Measurements from ENCODE around the gene RABL3. TPM values are rescaled to one million over a fixed set of nuclear protein-coding genes. Genes with fewer than 3 reads are reported as not detected.

RABL3 gene
- total RNA-seq, 2 experiments from 2014 or later = 28.8 to 37.1 TPM

DNA sequence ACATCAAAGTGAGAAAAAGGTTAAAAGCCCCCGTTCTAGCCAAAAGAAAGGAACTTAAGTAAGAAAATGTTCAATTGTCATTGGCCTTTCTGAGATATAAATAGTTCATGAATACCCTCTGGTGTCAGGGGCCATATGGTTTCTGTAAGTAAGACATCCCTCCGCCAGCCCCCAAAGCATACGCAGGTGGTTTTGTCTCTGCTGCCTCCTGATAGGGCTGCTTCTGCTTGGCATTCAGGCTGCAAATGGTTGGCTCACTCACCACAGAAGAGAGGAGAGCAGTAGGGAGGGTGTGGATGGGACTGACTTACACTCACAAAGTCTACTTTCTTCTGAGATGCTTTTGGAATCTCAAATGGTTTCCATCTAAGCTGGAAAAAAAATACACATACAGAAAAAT lies 90.0 kb downstream of the RABL3 start:
- POLR2A ChIA-PET = interaction anchor here (1.0 kb wide), 1 partner anchor 116 kb away, joined by 3 read pairs; no protein-coding TSS in a partner anchor
- Mint-ChIP-seq H3K27ac (no peak overlapping the region), H3K36me3 (ENCODE audit: low read depth) (no peaks in the 10 kb centered on the region), H3K9me3 (no peaks in the 10 kb centered on the region), H3K4me1 (ENCODE audit: low read depth) (no peaks in the 10 kb centered on the region), H3K4me3 (no peak overlapping the region), H3K27me3 (no peaks in the 10 kb centered on the region)
- CTCF ChIA-PET = interaction anchor here (0.8 kb wide), 1 partner anchor 91 kb away, joined by 3 read pairs; no protein-coding TSS in a partner anchor
- no peak for DNase-seq
- intact Hi-C loops (cut with micrococcal nuclease) = no loop called here
- ATAC-seq = no peak
- TF ChIP-seq, protein P1, sequence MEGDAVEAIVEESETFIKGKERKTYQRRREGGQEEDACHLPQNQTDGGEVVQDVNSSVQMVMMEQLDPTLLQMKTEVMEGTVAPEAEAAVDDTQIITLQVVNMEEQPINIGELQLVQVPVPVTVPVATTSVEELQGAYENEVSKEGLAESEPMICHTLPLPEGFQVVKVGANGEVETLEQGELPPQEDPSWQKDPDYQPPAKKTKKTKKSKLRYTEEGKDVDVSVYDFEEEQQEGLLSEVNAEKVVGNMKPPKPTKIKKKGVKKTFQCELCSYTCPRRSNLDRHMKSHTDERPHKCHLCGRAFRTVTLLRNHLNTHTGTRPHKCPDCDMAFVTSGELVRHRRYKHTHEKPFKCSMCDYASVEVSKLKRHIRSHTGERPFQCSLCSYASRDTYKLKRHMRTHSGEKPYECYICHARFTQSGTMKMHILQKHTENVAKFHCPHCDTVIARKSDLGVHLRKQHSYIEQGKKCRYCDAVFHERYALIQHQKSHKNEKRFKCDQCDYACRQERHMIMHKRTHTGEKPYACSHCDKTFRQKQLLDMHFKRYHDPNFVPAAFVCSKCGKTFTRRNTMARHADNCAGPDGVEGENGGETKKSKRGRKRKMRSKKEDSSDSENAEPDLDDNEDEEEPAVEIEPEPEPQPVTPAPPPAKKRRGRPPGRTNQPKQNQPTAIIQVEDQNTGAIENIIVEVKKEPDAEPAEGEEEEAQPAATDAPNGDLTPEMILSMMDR (IDR thresholded peaks at IDR 0.05) = no peak

DNA sequence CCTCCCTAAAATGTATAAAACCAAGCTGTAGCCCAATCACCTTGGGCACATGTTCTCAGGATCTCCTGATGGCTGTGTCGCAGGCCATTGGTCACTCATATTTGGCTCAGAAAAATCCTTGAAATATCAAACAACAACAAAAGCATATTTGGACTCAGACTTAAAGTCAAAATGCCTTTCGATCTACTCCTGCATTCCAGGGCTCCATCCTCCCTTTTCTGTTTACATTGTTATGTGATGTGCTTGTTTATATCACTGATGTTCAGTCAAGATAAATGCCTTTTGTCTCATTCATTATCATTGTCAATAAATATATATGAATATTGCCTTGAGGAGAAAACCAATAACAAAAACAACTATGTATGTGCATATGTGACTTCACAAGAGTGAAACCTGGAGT lies 92.0 kb downstream of the RABL3 start:
- ATAC-seq = no peak
- H3K27ac Mint-ChIP-seq = no peak overlapping the region
- POLR2A ChIA-PET = no interaction called here
- H3K36me3 Mint-ChIP-seq (ENCODE audit: low read depth) = no peaks in the 10 kb centered on the region
- H3K4me3 Mint-ChIP-seq = no peak overlapping the region
- H3K27me3 Mint-ChIP-seq = no peaks in the 10 kb centered on the region
- H3K9me3 Mint-ChIP-seq = no peaks in the 10 kb centered on the region
- DNase-seq = no peak
- intact Hi-C loops (cut with micrococcal nuclease) = no loop called here
- TF ChIP-seq, protein P1 (IDR thresholded peaks at IDR 0.05) = no peak
- CTCF ChIA-PET = no interaction called here
- H3K4me1 Mint-ChIP-seq (ENCODE audit: low read depth) = no peaks in the 10 kb centered on the region

DNA sequence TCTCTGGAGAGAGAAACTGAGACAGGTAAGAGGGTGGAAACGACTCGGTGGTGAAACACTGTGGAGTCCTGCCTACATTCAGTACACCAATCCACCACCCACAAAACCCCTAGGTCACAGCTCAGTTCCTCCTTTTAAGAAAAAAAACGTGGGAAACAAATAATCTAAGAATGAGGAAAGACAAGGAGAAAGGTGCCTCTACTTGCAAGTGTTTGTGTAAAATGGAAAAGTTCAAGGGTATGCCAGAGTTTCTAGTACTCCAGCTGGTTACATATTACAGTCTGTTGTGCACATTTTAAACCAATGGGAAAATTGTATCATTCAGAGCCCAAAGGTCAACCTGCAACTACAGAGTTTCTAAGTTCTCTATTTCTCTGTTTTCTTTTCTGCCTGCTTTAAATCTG lies 92.5 kb downstream of the RABL3 start:
- ATAC-seq (no peak), DNase-seq (no peak)
- H3K4me3 Mint-ChIP-seq = no peak overlapping the region
- no peaks in the 10 kb centered on the region for H3K4me1 Mint-ChIP-seq (ENCODE audit: low read depth)
- POLR2A ChIA-PET = no interaction called here
- TF ChIP-seq, protein P1 (IDR thresholded peaks at IDR 0.05) = no peak
- H3K36me3 Mint-ChIP-seq (ENCODE audit: low read depth) = no peaks in the 10 kb centered on the region
- H3K27me3 Mint-ChIP-seq = no peaks in the 10 kb centered on the region
- no peaks in the 10 kb centered on the region for H3K9me3 Mint-ChIP-seq
- intact Hi-C loops (cut with micrococcal nuclease) = no loop called here
- H3K27ac Mint-ChIP-seq = no peak overlapping the region
- CTCF ChIA-PET = no interaction called here

DNA sequence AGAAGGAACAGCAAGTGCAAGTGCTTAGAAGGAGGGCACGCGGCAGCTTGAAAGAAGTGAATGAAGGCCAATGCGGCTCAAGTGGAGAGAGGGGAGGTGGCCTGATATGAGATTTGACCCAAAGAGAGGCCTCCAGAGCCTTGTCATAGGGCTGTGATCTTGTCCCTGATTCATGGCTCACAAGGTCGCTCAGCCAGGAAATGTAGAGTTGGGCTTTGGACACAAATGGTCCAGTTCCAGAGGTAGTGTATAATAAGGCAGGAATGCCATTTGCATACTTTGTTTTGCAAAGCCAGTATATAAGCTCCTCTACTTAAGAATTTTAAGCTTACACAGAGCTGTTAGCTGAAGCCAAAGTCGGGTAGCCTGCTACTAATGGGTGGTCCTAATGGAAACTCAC lies 94.0 kb downstream of the RABL3 start:
- TF ChIP-seq, protein P1 (IDR thresholded peaks at IDR 0.05) = no peak
- DNase-seq (no peak), ATAC-seq (no peak)
- intact Hi-C loops (cut with micrococcal nuclease) = no loop called here
- H3K27ac Mint-ChIP-seq = no peak overlapping the region
- CTCF ChIA-PET = interaction anchor here (1.0 kb wide), 1 partner anchor 89 kb away, joined by 3 read pairs; no protein-coding TSS in a partner anchor
- H3K27me3 Mint-ChIP-seq = no peaks in the 10 kb centered on the region
- no peaks in the 10 kb centered on the region for H3K9me3 Mint-ChIP-seq
- no peaks in the 10 kb centered on the region for H3K4me1 Mint-ChIP-seq (ENCODE audit: low read depth)
- H3K4me3 Mint-ChIP-seq = no peak overlapping the region
- POLR2A ChIA-PET = no interaction called here
- H3K36me3 Mint-ChIP-seq (ENCODE audit: low read depth) = no peaks in the 10 kb centered on the region

DNA sequence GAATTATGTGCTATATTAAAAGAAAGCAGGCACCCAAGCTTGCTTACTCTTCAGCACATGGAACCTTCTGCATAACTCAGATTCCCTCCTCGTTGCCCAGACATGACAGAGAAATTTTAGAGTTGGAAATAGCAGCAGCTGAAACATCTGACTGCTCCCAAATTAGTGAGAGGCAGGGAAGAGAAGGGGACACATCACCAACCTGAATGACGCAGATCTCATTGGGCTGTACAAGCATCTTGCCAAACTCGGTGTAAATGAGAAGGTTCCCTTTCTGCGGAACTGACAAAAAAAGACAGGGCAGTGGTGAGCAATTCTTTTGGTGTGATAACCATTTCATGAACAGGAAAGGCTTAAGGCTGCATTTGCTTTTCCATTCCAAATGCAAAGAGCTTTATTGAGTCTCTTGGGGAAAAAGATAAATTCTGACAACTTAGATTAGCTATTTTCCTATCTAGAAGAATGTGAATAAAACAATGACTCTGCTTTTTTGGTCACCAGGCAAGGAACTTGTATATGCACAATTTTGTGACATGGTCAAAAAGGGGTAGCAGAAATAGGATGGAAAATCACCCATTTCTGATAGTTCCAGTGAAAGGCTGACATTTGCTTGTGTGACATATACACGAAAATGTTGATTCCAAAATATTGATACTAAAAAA lies 95.4 kb downstream of the RABL3 start:
- no peak for DNase-seq
- Mint-ChIP-seq H3K36me3 (ENCODE audit: low read depth) (no peaks in the 10 kb centered on the region), H3K4me3 (no peak overlapping the region), H3K4me1 (ENCODE audit: low read depth) (peaks cover 2% of the 10 kb centered on the region), H3K9me3 (no peaks in the 10 kb centered on the region), H3K27ac (no peak overlapping the region), H3K27me3 (no peaks in the 10 kb centered on the region)
- intact Hi-C loops (cut with micrococcal nuclease) = no loop called here
- ChIA-PET POLR2A (no interaction called here), CTCF (interaction anchor here (0.9 kb wide), 1 partner anchor 86 kb away, joined by 3 read pairs; no protein-coding TSS in a partner anchor)
- TF ChIP-seq, protein P1 (IDR thresholded peaks at IDR 0.05) = no peak
- no peak for ATAC-seq
